DND-41 (cell line): Measurements from ENCODE around the gene LEMD2.

Experiments
- CTCF ChIP-seq: IDR thresholded peaks from 2 replicates; pipeline ENCODE4 v1.5.1; 2012; ENCODE audit warnings: borderline replicate concordance, low read length, moderate library complexity, mild to moderate bottlenecking; ENCODE audit not compliant: poor library complexity, severe bottlenecking; ENCODE audit errors: extremely low read depth
- EZH2 ChIP-seq: IDR thresholded peaks from 3 replicates; pipeline ENCODE4 v1.6.1; 2012; ENCODE audit warnings: borderline replicate concordance, low read depth, mild to moderate bottlenecking, moderate library complexity, low read length, inconsistent platforms; ENCODE audit not compliant: severe bottlenecking

GRCh38 chr6:33797626-33798342 is 8.9 kb upstream of the LEMD2 start:
- no peak for TF ChIP-seq CTCF
- TF ChIP-seq EZH2: no peak
